ENCODE measurements around the gene GRIP1. TPM values are rescaled to one million over a fixed set of nuclear protein-coding genes. Genes with fewer than 3 reads are reported as not detected.

Gene GRIP1
- total RNA-seq, 1 experiment from 2014 or later: 0.23 TPM

GRCh38 chr12:66665435-66665985 lies 13.4 kb downstream of the GRIP1 start:
- intact Hi-C loops (cut with micrococcal nuclease; ENCODE audit: unreplicated experiment): no loop called here
- H3K36me3 Mint-ChIP-seq (ENCODE audit: insufficient read depth, unreplicated experiment): no peaks in the 10 kb centered on the region
- H3K27ac Mint-ChIP-seq (ENCODE audit: unreplicated experiment): no peak overlapping the region
- H3K9me3 Mint-ChIP-seq (ENCODE audit: unreplicated experiment): no peaks in the 10 kb centered on the region
- no peaks in the 10 kb centered on the region for H3K4me1 Mint-ChIP-seq (ENCODE audit: low read depth, unreplicated experiment)
- Histone ChIP-seq H3K9me3 (no peaks in the 10 kb centered on the region; the same call in 1 of the 2 replicates), H3K27me3 (replicated peaks; ENCODE audit: control insufficient read depth, insufficient read depth, low read length) (no peaks in the 10 kb centered on the region), H3K4me1 (no peaks in the 10 kb centered on the region), H3K36me3 (ENCODE audit: control insufficient read depth, insufficient read depth, low read length) (no peaks in the 10 kb centered on the region), H3K4me3 (ENCODE audit: low read depth, low read length) (no peak overlapping the region)
- H3K4me3 Mint-ChIP-seq (ENCODE audit: unreplicated experiment): no peak overlapping the region
- POLR2A ChIA-PET: interaction anchor here (0.6 kb wide), 1 partner anchor 45 kb away, joined by 3 read pairs; no protein-coding TSS in a partner anchor
- CTCF ChIA-PET: no interaction called here
- peaks cover 19% of the 10 kb centered on the region for H3K27me3 Mint-ChIP-seq (ENCODE audit: insufficient read depth, unreplicated experiment)
- no peak for DNase-seq
- TF ChIP-seq CTCF (IDR thresholded peaks at IDR 0.05; ENCODE audit: insufficient read depth in 1 of 2, low read depth in 1 of 2, low read length in 1 of 2, severe bottlenecking in 1 of 2, unreplicated experiment in 1 of 2): no peak
- no TSS peak for BruUV-seq (replicated peaks)

DNA sequence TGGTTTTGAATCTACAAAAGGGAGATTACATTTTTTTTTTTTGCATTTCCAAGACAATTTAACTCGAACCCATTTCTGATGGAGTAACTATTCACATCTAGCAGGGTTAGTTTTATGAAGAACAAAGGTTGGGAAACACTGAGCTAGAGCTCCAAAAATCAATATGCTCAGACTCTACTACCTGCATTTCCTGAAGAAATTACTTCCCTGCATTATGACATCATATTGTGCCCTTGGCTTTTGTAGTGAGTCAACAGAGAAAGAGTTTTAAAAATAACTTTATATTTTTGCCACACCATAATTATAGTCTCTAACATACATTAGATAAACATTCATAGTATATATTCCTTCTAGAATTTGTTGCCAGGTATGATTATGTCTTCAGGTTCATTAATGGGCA lies 14.8 kb downstream of the GRIP1 start:
- no TSS peak for BruUV-seq (replicated peaks)
- ChIA-PET CTCF (no interaction called here), POLR2A (no interaction called here)
- H3K4me1 ChIP-seq: no peaks in the 10 kb centered on the region
- no peaks in the 10 kb centered on the region for H3K4me1 Mint-ChIP-seq (ENCODE audit: low read depth, unreplicated experiment)
- no peaks in the 10 kb centered on the region for H3K9me3 Mint-ChIP-seq (ENCODE audit: unreplicated experiment)
- intact Hi-C loops (cut with micrococcal nuclease; ENCODE audit: unreplicated experiment): no loop called here
- H3K27ac Mint-ChIP-seq (ENCODE audit: unreplicated experiment): no peak overlapping the region
- no peaks in the 10 kb centered on the region for H3K36me3 ChIP-seq (ENCODE audit: control insufficient read depth, insufficient read depth, low read length)
- H3K27me3 ChIP-seq (replicated peaks; ENCODE audit: control insufficient read depth, insufficient read depth, low read length): no peaks in the 10 kb centered on the region
- DNase-seq: no peak
- H3K4me3 ChIP-seq (ENCODE audit: low read depth, low read length): no peak overlapping the region
- no peaks in the 10 kb centered on the region; the same call in 1 of the 2 replicates for H3K9me3 ChIP-seq
- peaks cover 13% of the 10 kb centered on the region for H3K27me3 Mint-ChIP-seq (ENCODE audit: insufficient read depth, unreplicated experiment)
- no peaks in the 10 kb centered on the region for H3K36me3 Mint-ChIP-seq (ENCODE audit: insufficient read depth, unreplicated experiment)
- TF ChIP-seq CTCF (IDR thresholded peaks at IDR 0.05; ENCODE audit: insufficient read depth in 1 of 2, low read depth in 1 of 2, low read length in 1 of 2, severe bottlenecking in 1 of 2, unreplicated experiment in 1 of 2): no peak
- no peak overlapping the region for H3K4me3 Mint-ChIP-seq (ENCODE audit: unreplicated experiment)

DNA sequence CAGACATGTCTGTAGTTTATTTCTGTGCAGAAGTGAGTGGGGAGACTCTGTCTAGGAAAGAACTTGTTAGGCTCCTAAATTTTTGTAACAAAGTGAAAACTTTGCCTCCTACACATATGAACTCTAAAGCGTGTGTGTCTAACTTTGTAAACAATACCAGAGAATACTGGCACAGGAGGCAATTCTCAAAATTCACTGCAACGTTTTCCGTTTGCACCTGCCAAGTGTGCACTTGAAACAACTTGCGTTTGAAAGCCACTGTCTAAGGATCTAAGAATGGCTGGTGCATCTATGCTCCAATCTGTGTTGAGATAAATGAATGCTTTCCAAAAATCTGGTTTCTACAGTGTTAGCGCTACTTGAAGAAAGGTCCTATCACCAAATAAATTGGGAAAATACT lies 15.3 kb downstream of the GRIP1 start:
- Histone ChIP-seq H3K4me3 (ENCODE audit: low read depth, low read length) (no peak overlapping the region), H3K36me3 (ENCODE audit: control insufficient read depth, insufficient read depth, low read length) (no peaks in the 10 kb centered on the region), H3K27me3 (replicated peaks; ENCODE audit: control insufficient read depth, insufficient read depth, low read length) (no peaks in the 10 kb centered on the region), H3K4me1 (no peaks in the 10 kb centered on the region), H3K9me3 (no peaks in the 10 kb centered on the region; the same call in 1 of the 2 replicates)
- no peaks in the 10 kb centered on the region for H3K4me1 Mint-ChIP-seq (ENCODE audit: low read depth, unreplicated experiment)
- no peak overlapping the region for H3K4me3 Mint-ChIP-seq (ENCODE audit: unreplicated experiment)
- peaks cover 13% of the 10 kb centered on the region for H3K27me3 Mint-ChIP-seq (ENCODE audit: insufficient read depth, unreplicated experiment)
- no peak for TF ChIP-seq CTCF (IDR thresholded peaks at IDR 0.05; ENCODE audit: insufficient read depth in 1 of 2, low read depth in 1 of 2, low read length in 1 of 2, severe bottlenecking in 1 of 2, unreplicated experiment in 1 of 2)
- H3K9me3 Mint-ChIP-seq (ENCODE audit: unreplicated experiment): no peaks in the 10 kb centered on the region
- no peak for DNase-seq
- no peaks in the 10 kb centered on the region for H3K36me3 Mint-ChIP-seq (ENCODE audit: insufficient read depth, unreplicated experiment)
- intact Hi-C loops (cut with micrococcal nuclease; ENCODE audit: unreplicated experiment): no loop called here
- ChIA-PET POLR2A (no interaction called here), CTCF (no interaction called here)
- H3K27ac Mint-ChIP-seq (ENCODE audit: unreplicated experiment): no peak overlapping the region
- no TSS peak for BruUV-seq (replicated peaks)
